Amniotic stem cell (primary cell): ENCODE results near the gene DIP2C.
"Not testable (repeated sequence)": the region's sequence is repeated elsewhere in the genome, so short reads cannot be mapped to it uniquely, and the experiment has no call there.

Source experiments
- DNase-seq: peaks from one replicate; lab custom pipeline; 2025; lab: John Stamatoyannopoulos, UW

The DIP2C gene, protein sequence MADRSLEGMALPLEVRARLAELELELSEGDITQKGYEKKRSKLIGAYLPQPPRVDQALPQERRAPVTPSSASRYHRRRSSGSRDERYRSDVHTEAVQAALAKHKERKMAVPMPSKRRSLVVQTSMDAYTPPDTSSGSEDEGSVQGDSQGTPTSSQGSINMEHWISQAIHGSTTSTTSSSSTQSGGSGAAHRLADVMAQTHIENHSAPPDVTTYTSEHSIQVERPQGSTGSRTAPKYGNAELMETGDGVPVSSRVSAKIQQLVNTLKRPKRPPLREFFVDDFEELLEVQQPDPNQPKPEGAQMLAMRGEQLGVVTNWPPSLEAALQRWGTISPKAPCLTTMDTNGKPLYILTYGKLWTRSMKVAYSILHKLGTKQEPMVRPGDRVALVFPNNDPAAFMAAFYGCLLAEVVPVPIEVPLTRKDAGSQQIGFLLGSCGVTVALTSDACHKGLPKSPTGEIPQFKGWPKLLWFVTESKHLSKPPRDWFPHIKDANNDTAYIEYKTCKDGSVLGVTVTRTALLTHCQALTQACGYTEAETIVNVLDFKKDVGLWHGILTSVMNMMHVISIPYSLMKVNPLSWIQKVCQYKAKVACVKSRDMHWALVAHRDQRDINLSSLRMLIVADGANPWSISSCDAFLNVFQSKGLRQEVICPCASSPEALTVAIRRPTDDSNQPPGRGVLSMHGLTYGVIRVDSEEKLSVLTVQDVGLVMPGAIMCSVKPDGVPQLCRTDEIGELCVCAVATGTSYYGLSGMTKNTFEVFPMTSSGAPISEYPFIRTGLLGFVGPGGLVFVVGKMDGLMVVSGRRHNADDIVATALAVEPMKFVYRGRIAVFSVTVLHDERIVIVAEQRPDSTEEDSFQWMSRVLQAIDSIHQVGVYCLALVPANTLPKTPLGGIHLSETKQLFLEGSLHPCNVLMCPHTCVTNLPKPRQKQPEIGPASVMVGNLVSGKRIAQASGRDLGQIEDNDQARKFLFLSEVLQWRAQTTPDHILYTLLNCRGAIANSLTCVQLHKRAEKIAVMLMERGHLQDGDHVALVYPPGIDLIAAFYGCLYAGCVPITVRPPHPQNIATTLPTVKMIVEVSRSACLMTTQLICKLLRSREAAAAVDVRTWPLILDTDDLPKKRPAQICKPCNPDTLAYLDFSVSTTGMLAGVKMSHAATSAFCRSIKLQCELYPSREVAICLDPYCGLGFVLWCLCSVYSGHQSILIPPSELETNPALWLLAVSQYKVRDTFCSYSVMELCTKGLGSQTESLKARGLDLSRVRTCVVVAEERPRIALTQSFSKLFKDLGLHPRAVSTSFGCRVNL (N-terminal part only)

DNA sequence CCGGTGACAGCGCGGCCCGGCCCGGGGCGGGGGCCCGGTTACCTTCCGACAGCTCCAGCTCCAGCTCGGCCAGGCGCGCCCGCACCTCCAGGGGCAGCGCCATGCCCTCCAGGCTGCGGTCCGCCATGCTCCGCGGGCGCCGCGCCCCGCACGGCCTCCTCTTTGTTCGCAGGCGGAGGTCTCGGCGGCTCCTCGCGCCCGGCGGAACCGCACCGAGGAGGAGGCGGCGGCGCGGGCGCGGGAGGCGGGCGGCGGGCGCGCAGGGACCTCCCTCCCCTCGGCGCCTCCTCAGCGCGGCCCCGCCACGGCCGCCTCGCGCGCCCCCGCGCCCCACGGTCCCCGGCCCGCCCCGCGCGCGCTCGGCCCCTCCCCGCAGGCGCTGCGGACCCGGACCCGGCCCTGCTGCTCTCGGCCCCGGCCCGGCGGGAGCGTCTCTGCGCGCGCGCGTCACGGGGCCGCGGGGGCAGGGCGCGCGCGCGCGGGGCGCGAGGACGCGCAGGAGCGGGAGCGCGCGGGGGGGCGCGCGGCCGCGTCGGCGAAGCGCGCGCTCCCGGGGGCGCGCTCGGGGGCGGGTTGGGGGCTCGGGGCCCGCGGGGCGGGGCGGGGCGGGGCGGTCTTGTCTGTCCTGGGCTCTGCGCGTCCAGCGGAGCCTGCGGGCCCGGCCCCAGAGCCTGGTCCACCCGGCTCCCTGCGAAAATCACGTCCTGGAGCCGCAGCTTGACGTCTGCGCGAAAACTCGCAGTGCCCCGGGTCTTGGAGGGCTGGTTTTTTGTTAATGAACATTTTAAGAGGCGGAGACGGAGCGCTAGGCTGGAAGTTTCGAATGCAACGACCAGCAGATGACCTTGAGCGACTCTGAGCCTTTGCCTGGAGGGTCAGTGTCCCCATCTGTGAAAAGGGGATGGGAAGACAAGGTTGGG, at the start of gene DIP2C:
TSS of gene DIP2C (minus strand) at position 217 of the 920 bp plus-strand sequence. CDS start at position 127, 90 bp downstream.
- peak; percentile 77 for DNase-seq

DNA sequence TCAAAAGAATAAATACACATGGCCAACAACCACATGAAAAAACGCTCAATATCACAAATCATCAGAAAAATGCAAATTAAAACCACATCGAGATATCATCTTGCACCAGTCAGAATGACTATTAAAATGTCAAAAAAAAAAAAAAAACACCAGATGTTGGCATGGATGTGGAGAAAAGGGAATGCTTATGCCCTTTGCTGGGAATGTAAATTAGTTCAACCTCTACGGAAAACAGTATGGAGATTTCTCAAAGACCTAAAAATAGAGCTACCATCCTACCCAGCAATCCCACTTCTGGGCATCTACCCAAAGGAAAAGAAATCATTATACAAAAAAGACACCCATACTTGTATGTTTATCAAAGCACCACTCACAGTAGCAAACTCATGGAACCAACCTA, 45.0 kb upstream of the DIP2C start:
- no peak for DNase-seq

DNA sequence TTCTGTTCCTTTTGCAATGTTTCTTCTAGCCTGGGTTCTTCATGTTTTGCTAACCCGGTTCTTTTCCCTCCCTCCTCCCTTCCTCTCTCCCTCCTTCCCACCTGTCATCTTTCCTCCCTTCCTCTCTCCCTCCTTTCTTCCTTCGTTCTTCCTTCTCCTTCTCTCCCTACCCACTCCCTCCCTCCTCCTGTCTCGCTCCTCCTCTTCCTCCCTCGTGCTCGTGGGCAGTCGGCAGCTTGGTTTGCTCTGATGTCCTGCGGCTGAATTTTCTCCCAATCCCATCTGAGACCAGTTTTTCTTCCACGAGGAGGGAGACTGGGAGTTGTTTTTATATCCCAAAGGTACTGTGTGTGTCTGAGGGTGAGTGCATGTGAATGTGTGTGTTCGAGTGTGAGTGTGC, 43.6 kb upstream of the DIP2C start:
- DNase-seq, result no peak

DNA sequence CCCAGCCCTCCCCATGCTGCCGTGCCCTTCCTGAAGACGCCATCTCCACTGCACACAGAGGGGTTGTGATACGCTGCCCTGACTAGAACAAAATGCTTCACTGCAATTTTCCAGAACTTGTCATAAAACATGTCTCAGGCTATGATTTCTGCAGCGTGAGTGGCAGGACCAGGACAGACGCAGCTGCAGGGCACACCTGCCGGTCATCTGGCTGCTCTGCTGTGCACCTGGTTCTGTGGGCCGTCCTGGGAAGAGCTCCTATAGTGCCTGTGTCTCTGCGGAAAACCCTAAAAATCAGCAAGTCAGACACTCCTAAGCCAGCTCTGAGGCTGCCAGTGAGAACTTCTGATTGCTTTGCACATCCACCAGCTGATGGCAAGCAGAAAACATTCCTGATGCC, 39.7 kb upstream of the DIP2C start:
- no peak for DNase-seq

DNA sequence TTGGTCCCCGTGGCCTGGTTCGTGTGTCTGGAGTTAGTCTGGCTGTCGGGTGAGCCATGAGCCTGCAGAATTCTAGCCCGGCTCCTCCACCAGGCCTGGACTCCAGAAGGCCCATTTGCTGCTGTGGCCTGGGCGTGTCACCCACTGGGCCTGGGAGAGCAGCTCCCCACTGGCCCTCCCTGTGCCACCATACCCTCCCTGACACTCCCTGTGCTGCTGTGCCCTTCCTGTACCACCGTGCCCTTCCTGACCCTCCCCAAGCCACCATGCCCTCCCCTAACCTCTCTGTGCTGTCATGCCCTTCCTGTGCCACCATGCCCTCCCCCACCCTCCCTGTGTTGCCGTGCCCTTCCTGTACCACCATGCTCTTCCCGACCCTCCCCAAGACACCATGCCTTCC, 39.1 kb upstream of the DIP2C start:
- no peak for DNase-seq

DNA sequence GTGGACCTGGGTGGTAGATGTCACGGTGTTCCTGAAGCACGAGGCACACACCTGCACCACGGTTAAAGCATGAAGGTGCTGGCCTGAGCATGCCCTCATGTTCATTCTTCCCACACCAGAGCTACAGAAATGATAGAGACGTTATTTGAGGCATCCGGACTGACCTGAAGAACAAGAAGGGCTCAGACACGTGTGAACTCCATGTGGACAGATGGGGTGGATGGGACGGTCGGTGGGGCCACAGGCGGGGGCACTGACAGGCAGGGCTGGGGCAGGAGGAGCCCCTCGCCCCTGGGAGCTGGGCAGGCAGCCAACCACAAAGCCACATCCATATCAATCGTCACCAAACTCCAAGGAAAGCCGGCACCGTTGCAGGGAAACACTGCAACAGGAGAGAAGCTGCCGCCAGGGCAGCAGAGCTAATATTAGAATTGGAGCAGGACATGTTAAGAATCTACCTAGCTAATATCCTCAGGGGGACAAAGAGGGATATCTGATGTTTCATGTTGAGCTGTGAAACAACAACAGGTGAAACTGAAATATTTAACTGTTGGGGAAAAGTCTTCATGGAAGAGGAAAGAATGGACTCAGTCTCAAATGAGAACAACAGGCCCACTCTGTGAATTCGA, 37.8 kb upstream of the DIP2C start:
- no peak for DNase-seq

DNA sequence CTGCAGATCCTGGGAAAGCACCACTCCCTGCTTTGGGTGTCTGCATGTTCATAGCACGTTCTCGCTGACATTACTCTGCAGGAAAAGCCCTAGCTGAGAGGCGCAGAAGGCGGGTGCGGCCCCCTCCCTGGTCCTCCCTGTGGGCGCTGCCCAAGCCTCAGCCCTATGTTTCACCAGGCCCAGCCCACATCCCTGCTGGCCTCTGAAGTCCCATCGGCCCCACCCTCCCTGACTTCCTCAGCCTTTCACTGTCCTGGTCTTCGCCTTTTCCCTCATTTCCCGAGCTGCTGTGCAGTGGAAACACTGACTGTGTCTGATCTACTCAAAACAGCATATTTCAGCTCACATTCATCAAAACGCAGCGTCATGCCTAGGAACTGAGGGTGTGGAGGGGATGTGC, 36.3 kb upstream of the DIP2C start:
- no peak for DNase-seq

DNA sequence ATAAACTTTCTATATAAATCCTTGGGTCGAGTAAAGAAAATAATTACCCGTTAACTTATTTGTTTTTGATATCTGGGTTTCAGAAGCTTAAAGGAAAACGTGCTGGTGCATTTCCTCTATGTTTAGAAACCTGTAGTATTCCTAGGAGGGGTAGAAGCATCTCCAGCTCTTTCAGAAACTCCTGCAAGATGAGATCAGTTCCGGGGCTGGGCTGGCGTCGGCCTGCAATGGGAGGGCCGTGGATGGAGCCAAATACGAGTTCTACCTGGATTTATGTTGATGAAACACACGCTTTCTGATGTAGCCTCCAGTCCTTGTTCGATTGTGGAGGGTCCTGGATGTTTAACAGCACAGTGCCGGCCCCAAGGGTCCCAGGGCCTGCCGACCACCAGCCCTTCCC, 35.8 kb upstream of the DIP2C start:
- no peak for DNase-seq

DNA sequence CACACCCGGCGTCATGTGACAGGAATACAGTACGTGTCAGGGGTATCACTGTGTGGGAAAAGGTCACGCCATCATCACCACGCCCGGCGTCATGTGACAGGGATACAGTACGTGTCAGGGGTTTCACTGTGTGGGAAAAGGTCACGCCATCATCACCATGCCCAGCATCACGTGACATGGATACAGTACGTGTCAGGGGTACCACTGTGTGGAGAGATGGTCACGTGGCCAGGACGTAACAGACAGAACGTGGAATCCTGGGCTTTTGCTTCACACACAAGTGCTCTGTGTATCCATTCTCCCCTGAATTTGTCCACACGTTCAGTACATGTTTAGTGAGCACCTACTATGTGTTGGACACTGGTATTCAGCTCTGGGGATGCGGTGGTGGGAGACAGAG, 34.5 kb upstream of the DIP2C start:
- no peak for DNase-seq

DNA sequence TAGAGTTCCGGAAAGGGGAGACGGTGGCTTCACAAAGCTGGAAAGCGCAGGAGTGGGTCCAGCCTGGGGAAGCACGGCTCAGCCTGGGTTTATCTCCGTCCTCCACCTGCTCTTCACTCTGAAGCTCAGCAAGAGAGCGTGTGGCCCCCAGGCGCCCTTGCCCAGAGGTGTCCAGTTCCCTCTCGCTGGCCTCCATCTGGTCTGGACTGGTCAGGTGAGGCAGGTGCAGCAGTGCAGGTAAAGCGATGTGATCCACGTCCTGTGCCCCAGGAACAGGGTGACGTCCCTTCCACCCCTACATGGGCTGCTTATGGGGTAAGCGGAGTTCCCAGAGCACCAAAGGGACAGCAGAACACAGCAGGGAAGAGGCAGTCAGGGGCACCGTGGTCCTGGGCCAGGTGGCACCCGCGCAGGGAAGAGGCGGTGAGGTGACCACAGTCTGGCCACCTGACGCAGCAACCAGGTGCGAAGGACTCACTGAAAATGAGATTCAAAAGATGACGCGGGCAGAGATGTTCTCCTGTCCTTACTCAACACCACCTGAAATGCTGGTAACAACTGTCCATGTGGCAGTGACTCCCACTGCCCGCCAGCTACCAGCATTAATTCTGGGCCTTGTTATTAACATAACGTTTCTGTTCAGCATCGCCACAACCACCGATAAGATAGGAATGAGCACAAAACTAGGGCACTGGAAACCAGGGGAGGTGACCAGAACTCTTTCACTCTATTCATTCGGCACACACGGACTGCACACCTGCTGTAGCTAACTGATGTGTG, 33.0 kb upstream of the DIP2C start:
- DNase-seq, result no peak

DNA sequence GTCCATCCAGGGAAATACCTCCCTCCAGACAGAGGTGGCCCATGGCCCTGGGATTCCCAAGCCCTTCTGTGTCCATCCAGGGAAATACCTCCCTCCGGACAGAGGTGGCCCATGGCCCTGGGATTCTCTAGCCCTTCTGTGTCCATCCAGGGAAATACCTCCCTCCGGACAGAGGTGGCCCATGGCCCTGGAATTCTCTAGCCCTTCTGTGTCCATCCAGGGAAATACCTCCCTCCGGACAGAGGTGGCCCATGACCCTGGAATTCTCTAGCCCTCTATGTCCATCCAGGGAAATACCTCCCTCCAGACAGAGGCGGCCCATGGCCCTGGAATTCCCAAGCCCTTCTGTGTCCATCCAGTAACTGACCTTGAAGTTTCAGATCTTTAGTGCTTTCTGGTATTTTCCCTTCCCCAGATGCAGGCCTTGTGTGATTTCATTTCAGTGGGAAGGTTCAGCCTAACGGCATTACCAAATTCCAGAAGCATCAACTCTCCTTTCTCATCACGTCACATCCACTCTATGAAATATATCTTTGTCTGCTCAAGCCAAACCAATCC, 28.8 kb upstream of the DIP2C start:
- no peak for DNase-seq

DNA sequence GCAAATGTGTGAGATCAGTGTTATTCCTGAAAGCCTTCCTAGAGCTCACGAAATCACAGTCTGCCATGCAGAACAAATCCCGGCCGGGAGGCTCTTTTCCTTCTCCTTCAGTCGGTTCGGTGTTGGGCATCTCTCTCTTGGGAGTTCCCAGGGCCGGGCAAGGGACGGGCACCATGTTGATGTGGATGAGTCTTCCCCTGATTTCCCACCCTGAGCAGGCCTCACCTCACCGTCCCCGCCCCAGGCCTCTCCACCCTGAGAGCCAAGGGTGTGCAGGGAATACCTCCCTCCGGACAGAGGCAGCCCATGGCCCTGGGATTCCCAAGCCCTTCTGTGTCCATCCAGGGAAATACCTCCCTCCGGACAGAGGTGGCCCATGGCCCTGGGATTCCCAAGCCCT, 28.0 kb upstream of the DIP2C start:
- DNase-seq, result no peak

DNA sequence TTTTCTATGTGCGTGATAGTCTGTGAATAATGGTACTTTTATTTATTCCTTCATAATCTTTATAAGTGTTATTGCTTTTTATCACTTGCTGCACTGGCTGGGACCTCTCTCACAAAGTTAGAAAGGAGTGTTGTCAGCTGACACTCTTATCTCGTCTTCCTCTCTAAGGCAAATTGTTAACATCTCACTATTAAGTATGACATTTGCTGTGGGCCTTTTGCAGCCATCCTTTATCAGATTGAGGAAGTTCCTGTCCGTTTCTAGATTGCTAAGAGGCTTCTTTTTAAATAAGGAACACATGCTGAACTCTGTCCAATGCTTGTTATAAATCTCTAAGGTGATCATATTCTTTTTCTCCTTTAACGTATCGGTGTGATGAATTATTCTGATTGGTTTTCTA, 27.4 kb upstream of the DIP2C start:
- DNase-seq, result no peak

DNA sequence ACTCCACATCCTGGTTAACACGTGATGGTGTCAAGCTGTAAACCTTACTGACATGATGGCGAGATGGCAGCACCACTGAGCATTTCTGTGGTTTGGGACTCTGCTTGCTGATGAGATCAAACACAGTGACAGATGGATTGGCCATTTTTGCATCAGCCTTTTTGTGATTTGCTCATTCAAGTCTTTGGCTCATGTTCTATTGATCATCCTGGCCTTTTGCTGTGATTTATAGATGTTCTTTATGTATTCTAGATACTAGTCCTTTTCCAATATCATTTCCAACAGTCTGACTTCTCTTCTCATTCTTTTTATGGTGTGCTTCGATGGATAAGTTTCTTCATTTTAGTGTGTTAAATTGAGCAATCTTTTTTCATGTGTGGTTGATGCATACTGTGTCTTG, 24.7 kb upstream of the DIP2C start:
- no peak for DNase-seq

DNA sequence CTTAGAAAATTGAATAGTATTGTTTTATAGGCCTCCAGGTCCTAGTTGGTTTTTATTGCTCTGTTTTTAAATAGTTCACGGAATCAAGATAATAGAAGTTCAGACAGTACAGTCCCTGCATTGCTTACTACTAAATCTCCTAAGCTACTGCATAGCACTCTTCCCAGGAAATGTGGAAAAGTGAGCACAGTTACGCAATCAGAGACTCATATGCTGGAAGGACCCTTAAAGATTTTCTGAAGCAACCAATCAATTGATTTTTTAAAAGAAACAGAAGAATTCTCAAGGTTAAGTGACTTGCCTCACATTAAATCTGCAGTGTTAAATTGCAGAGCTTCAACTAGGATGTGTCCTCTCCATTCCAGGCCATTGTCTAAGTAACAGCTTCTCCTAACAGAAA, 23.1 kb upstream of the DIP2C start:
- DNase-seq, result no peak

DNA sequence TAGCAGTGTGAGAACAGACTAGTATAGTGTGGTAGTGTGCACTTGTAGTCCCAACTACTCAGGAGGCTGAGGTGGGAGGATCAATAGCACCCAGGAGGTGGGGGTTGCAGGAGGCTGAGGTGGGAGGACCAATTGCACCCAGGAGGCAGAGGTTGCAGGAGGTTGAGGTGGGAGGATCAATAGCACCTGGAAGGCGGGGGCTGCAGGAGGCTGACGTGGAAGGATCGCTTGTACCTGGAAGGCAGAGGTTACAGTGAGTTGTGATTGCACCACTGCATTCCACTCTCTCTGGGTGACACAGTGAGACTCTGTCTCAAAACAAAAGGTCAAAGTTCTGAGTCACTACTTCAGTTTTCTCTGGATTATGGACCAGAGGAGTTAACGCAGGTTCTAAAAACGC, 22.6 kb upstream of the DIP2C start:
- DNase-seq, result no peak

DNA sequence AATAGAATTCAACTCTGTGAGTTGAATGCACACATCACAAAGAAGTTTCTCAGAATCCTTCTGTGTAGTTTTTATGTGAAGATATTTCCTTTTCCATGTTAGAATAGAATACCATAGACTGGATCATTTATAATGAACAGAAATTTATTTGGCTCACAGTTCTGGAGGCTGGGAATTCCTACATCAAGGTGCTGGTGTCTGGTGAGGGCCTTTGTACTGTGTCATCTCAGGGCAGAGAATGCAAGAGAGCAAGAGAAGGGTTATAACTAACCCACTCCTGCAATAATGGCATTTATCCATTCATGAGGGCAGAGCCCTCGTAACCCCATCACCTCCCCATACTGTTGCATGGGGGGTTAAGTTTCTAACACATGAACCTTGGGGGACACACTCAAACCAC, 18.4 kb upstream of the DIP2C start:
- DNase-seq, result no peak

DNA sequence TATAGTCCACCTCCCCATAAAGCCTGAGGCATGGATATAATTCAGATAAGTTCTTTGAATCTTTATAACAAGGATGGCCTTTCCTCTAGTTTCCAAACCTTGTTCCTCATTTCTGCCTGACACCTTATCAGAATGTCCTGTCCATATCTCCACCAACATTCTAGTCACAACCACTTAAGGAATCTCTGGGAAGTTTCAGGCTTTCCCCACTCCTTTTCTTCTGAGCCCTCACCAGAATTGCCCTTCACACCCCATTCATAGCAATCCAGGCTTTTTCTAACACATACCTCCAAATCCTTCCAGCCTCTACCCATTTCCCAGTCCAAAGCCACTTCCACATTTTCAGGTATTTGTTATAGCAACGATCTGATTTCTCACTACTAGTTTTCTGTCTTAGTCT, 18.0 kb upstream of the DIP2C start:
- no peak for DNase-seq

DNA sequence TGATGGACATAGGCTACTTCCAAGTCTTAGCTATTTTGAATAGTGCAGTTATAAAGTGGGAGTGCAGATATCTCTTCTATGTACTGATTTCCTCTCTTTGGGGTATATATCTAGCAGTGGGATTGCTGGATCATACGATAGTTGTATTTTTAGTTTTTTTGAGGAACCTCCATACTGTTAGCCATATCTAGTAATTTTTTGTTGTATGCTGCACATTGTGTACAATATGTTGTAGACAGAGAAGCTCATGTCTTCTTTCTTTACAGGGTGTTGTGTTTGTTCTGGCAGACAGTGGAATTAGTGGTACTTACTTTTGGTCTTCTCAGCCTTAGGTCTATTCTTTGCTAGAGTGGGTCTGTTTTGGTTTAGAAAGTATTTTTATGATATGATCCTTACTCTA, 13.7 kb upstream of the DIP2C start:
- DNase-seq, result no peak

DNA sequence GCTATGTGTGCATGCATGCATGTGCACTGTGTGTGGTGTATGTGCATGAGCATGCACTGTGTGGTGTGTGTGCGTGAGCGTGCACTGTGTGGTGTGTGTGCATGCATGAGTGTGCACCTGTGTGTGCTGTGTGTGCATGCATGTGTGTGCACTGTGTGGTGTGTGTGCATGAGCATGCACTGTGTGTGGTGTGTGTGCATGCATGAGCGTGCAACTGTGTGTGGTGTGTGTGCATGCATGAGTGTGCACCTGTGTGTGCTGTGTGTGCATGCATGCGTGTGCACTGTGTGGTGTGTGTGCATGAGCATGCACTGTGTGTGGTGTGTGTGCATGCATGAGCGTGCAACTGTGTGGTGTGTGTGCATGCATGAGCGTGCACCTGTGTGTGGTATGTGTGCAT, 10.7 kb upstream of the DIP2C start:
- not testable (repeated sequence) for DNase-seq
